ENCODE measurements around the gene KLB. TPM values are rescaled to one million over a fixed set of nuclear protein-coding genes. Genes with fewer than 3 reads are reported as not detected.
A peak's percentile ranks its signal among the peaks of the same experiment; 100 is the strongest.
"Not testable (repeated sequence)": the region's sequence is repeated elsewhere in the genome, so short reads cannot be mapped to it uniquely, and the experiment has no call there.

Gene KLB
- total RNA-seq, 2 experiments from 2014 or later, result not detected

DNA sequence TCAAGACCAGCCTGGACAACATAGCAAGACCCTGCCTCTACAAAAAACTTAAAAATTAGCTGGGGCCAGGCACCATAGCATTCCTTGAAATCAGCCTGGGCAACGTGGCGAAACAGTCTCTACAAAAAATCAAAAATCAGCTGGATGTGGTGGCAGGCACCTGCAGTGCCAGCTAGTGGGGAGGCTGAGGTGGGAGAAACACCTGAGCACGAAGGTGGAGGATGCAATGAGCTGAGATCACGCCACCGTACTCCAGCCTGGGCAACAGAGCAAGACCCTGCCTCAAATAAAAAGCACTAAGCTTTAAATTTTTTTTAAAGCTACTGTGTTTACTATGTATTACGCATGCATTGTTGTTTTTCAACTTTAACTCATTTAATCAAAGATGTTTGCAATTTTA is 48.8 kb downstream of the KLB start:
- Mint-ChIP-seq H3K27me3 (no peaks in the 10 kb centered on the region), H3K27ac (no peak overlapping the region), H3K36me3 (ENCODE audit: low read depth) (peaks cover 63% of the 10 kb centered on the region), H3K4me3 (no peak overlapping the region), H3K4me1 (peaks cover 45% of the 10 kb centered on the region), H3K9me3 (no peaks in the 10 kb centered on the region)
- ChIA-PET POLR2A (no interaction called here), CTCF (interaction anchor here (1.0 to 6.5 kb wide), 3 partner anchors 8 to 651 kb away, joined by 4 to 31 read pairs (median 4); partner anchors contain the start of gene TLR1)
- no peak for DNase-seq

DNA sequence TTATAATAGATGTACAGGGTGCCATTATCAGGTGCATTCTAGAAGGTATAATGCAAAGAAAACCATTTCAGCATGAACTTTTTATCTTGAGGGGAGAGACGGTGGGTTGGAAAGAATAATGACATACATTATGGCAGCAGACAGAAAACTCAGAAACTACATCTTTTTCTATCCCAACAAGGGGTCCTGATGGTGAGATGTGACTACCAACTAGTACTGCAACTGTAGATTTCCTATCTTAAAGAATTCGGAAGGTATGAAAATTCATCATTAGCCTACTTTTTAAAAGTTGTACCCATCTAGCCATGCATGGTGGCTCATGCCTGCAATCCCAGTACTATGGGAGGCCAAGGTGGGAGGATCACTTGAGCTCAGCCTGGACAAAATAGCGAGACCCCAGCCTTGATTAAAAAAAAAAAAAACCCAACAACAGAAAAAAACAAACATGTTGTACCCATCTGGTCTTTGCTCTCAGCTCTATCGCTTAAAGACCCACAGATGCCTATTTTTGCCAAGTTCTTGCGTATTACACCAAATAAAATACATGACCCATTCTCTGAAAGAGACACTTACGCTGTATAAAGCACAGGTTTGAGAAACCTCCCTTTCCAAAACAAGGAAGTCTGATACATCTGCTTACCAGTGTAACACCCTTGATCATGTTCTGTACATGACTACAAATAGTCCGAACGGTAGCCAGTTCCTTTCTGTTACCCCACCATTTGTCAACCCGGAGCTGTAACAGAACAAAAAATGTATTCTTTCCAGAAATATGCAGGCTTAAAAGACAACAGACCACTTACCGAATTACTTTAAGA is 50.4 kb downstream of the KLB start:
- no peaks in the 10 kb centered on the region for H3K27me3 Mint-ChIP-seq
- H3K27ac Mint-ChIP-seq, result peak overlapping the region; percentile 100
- DNase-seq, result no peak
- ChIA-PET POLR2A (no interaction called here), CTCF (interaction anchor here (0.6 to 6.5 kb wide), 3 partner anchors 12 to 157 kb away, joined by 3 to 31 read pairs (median 4); no protein-coding TSS in a partner anchor)
- H3K4me1 Mint-ChIP-seq, result peaks cover 52% of the 10 kb centered on the region
- H3K9me3 Mint-ChIP-seq, result no peaks in the 10 kb centered on the region
- H3K36me3 Mint-ChIP-seq (ENCODE audit: low read depth), result peaks cover 51% of the 10 kb centered on the region
- H3K4me3 Mint-ChIP-seq, result peak overlapping the region; percentile 98

DNA sequence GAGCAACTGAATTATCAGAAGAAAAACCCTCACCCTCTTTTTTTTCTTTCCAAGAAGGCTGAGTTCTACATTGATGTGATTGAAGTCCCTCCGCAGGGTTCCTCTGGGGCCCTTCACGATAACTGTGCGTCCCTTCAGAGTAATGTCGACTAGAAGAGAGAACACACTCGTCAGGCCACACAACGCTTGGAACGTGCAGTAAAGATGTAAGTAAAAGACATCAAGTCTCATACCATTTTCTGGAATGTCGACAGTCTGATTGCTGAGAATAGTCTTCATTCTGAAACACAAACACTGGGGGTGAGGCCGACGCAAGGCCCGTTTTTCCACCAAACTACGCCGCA is 51.4 kb downstream of the KLB start:
- peak overlapping the region; percentile 98 for H3K4me3 Mint-ChIP-seq
- POLR2A ChIA-PET, H3K27me3 Mint-ChIP-seq, DNase-seq, H3K9me3 Mint-ChIP-seq: not testable (repeated sequence)
- H3K36me3 Mint-ChIP-seq (ENCODE audit: low read depth), result peaks cover 43% of the 10 kb centered on the region
- CTCF ChIA-PET, result interaction anchor here (0.8 to 6.5 kb wide), 2 partner anchors 11 to 483 kb away, joined by 3 to 31 read pairs; no protein-coding TSS in a partner anchor
- peaks cover 50% of the 10 kb centered on the region for H3K4me1 Mint-ChIP-seq
- H3K27ac Mint-ChIP-seq, result peak overlapping the region; percentile 100

DNA sequence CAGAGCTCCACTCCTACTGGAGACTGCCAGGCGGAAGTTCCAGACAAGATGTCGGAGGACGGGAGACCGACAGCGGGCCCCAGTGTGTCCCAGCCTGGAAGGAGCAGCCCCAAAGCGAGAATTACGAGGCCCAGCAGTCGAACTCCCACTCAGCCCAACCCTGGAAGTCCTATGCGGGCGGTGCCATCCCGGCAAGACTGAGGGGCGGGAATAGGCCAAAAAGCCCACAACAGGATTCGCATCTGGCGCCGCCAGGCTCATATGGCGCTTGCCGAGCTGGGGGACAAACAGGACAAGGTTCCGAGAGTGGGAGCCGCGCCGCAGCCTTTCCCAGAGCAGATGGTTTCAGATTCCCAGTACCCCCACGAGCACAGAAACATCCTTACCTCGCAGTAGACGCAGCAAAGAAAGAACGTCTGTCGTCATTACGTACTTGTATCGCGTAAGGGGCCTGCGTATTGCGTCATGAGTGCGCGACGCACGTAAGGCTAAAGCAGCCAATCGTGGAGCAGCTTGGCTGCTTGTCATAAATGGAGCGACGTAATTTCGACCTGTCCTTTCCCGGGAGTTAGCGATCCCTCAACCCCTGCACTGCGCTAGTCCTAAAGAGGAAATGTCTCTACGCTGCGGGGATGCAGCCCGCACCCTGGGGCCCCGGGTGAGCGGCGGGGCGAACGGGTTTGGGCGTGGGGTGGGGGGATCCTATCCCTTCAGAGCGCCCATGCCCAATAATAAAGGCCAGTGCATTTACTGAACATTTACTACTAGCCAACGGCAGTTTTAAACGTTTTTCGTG is 52.0 kb downstream of the KLB start, which contains the start of the genes LIAS and RPL9:
LIAS (plus strand) TSS at position 552 of the 796 bp plus-strand sequence; CDS start at position 614, 62 bp downstream.
RPL9 (minus strand) TSS at position 418 of the 796 bp plus-strand sequence. CDS start 483 bp downstream, outside the sequence.
- ChIA-PET POLR2A (no interaction called here), CTCF (interaction anchor here (0.6 to 6.5 kb wide), 6 partner anchors 11 to 1267 kb away, joined by 3 to 31 read pairs (median 3); partner anchors contain the start of gene PDS5A)
- H3K9me3 Mint-ChIP-seq, result no peaks in the 10 kb centered on the region
- peak within 1 kb of the TSS; percentile 98 for H3K4me3 Mint-ChIP-seq
- peak; percentile 95 for DNase-seq
- H3K36me3 Mint-ChIP-seq (ENCODE audit: low read depth), result peaks cover 44% of the 10 kb centered on the region
- H3K4me1 Mint-ChIP-seq, result peaks cover 49% of the 10 kb centered on the region
- H3K27me3 Mint-ChIP-seq, result no peaks in the 10 kb centered on the region
- peak within 1 kb of the TSS; percentile 100 for H3K27ac Mint-ChIP-seq

DNA sequence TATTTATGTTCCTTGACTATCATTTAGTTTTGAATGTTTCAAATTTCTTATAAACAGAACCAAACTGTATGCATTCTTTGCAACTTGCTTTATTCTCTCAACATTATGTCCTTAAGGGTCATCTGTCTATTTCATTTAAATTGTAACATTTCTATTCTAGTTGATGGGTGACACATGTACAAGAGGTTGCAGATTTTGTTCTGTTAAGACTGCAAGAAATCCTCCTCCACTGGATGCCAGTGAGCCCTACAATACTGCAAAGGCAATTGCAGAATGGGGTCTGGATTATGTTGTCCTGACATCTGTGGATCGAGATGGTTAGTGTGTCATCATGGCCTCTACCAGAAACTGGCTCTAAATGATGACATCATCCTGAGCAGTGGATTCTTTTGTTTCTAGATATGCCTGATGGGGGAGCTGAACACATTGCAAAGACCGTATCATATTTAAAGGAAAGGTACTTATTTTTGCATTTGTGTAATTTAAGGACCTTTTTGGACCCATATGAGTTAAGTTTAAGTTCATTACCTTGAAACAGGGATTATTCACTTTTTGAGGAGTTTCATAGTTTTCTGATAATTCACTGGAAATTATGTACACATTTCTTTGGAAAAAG is 58.3 kb downstream of the KLB start:
- Mint-ChIP-seq H3K36me3 (ENCODE audit: low read depth) (peaks cover 14% of the 10 kb centered on the region), H3K4me3 (no peak overlapping the region), H3K27me3 (no peaks in the 10 kb centered on the region), H3K4me1 (peaks cover 23% of the 10 kb centered on the region), H3K9me3 (no peaks in the 10 kb centered on the region), H3K27ac (no peak overlapping the region)
- CTCF ChIA-PET, result interaction anchor here (1.3 kb wide), 2 partner anchors 10 to 134 kb away, joined by 3 to 4 read pairs; no protein-coding TSS in a partner anchor
- DNase-seq, result no peak
- POLR2A ChIA-PET, result no interaction called here

GRCh38 chr4:39466747-39467146 is 60.0 kb downstream of the KLB start:
- POLR2A ChIA-PET, result no interaction called here
- H3K36me3 Mint-ChIP-seq (ENCODE audit: low read depth), result peaks cover 19% of the 10 kb centered on the region
- H3K4me1 Mint-ChIP-seq, result peaks cover 11% of the 10 kb centered on the region
- DNase-seq, result no peak
- H3K27ac Mint-ChIP-seq, result no peak overlapping the region
- H3K27me3 Mint-ChIP-seq, result no peaks in the 10 kb centered on the region
- H3K9me3 Mint-ChIP-seq, result no peaks in the 10 kb centered on the region
- CTCF ChIA-PET, result interaction anchor here (0.6 kb wide), 2 partner anchors 167 to 311 kb away, joined by 3 to 6 read pairs; no protein-coding TSS in a partner anchor
- no peak overlapping the region for H3K4me3 Mint-ChIP-seq

- H3K36me3 Mint-ChIP-seq (ENCODE audit: low read depth), result peaks cover 19% of the 10 kb centered on the region
- CTCF ChIA-PET, result no interaction called here
Measured at GRCh38 chr4:39467464-39467863, 60.7 kb downstream of the KLB start.

GRCh38 chr4:39469429-39470077 is 62.8 kb downstream of the KLB start:
- Mint-ChIP-seq H3K36me3 (ENCODE audit: low read depth) (peaks cover 12% of the 10 kb centered on the region), H3K27ac (peak overlapping the region; percentile 65), H3K4me1 (peaks cover 9% of the 10 kb centered on the region), H3K9me3 (no peaks in the 10 kb centered on the region), H3K4me3 (no peak overlapping the region), H3K27me3 (no peaks in the 10 kb centered on the region)
- DNase-seq, result peak; percentile 25
- ChIA-PET CTCF (interaction anchor here (0.5 to 2.5 kb wide), 12 partner anchors 9 to 850 kb away, joined by 3 to 31 read pairs (median 4); partner anchors contain the start of genes LIAS and RPL9), POLR2A (interaction anchor here (0.6 kb wide), 1 partner anchor 567 kb away, joined by 3 read pairs; no protein-coding TSS in a partner anchor)

More at GRCh38 chr4:39467464-39467863, 60.7 kb downstream of the KLB start:
- Mint-ChIP-seq H3K27me3 (no peaks in the 10 kb centered on the region), H3K9me3 (no peaks in the 10 kb centered on the region), H3K27ac (no peak overlapping the region), H3K4me3 (no peak overlapping the region), H3K4me1 (peaks cover 11% of the 10 kb centered on the region)
- no peak for DNase-seq
- POLR2A ChIA-PET, result no interaction called here

DNA sequence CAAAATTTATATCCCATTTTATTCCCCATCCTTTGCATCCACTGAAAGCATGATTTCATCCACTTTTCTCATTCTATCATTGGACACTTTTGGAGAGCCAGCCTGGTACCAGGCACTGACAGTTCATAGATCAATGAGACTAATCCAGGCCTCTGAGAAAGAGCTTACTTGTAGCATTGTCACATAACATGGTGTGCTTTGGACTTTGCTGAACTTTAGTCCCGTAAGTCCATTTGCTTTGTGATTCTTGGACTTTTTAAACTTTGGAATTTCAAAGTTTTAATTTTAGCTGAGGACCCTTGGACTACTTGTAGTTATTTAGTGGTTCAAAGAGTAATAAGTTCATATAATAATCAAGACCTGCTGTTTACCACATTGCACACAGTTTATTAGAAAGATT is 63.7 kb downstream of the KLB start:
- Mint-ChIP-seq H3K4me3 (no peak overlapping the region), H3K27me3 (no peaks in the 10 kb centered on the region), H3K36me3 (ENCODE audit: low read depth) (peaks cover 5% of the 10 kb centered on the region), H3K9me3 (no peaks in the 10 kb centered on the region), H3K27ac (no peak overlapping the region), H3K4me1 (peaks cover 7% of the 10 kb centered on the region)
- ChIA-PET POLR2A (interaction anchor here (0.6 kb wide), 1 partner anchor 568 kb away, joined by 3 read pairs; no protein-coding TSS in a partner anchor), CTCF (interaction anchor here (1.2 to 2.5 kb wide), 2 partner anchors 12 to 18 kb away, joined by 3 to 31 read pairs; partner anchors contain the start of genes LIAS and RPL9)
- DNase-seq, result no peak

DNA sequence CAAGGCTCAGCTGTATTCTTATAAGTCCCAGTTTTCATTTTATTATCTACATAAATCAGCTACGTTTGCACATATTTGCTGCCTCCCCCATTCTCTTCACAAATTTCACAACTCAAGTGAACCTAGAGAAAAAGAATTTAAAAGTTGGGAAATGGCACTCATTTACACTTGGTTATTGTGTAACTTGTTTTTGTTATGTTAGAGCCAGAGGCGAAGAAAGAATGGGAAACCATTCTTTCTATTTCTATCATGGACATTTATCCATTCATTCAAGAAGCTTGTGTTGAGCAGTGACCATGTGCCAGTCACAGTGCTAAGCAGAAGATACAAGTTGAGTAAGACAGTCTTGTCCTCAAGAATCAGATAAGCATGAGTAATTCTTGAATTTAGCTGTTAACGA is 65.7 kb downstream of the KLB start:
- ChIA-PET POLR2A (no interaction called here), CTCF (interaction anchor here (0.8 to 1.5 kb wide), 2 partner anchors 11 to 506 kb away, joined by 3 to 5 read pairs; partner anchors contain the start of gene PDS5A)
- Mint-ChIP-seq H3K9me3 (no peaks in the 10 kb centered on the region), H3K27ac (no peak overlapping the region), H3K4me1 (peaks cover 7% of the 10 kb centered on the region), H3K36me3 (ENCODE audit: low read depth) (peaks cover 5% of the 10 kb centered on the region), H3K27me3 (no peaks in the 10 kb centered on the region), H3K4me3 (no peak overlapping the region)
- no peak for DNase-seq

- Mint-ChIP-seq H3K27me3 (no peaks in the 10 kb centered on the region), H3K36me3 (ENCODE audit: low read depth) (no peaks in the 10 kb centered on the region), H3K4me1 (no peaks in the 10 kb centered on the region), H3K27ac (no peak overlapping the region), H3K9me3 (no peaks in the 10 kb centered on the region), H3K4me3 (no peak overlapping the region)
- POLR2A ChIA-PET, result no interaction called here
- CTCF ChIA-PET, result no interaction called here
- no peak for DNase-seq
Measured at GRCh38 chr4:39476187-39476895, 69.6 kb downstream of the KLB start.
